Measurements from ENCODE around the gene ARPP19. TPM values are rescaled to one million over a fixed set of nuclear protein-coding genes. Genes with fewer than 3 reads are reported as not detected.

The ARPP19 gene
- total RNA-seq, 4 donors from 2014 or later = 141 to 201 (median 166) TPM

DNA sequence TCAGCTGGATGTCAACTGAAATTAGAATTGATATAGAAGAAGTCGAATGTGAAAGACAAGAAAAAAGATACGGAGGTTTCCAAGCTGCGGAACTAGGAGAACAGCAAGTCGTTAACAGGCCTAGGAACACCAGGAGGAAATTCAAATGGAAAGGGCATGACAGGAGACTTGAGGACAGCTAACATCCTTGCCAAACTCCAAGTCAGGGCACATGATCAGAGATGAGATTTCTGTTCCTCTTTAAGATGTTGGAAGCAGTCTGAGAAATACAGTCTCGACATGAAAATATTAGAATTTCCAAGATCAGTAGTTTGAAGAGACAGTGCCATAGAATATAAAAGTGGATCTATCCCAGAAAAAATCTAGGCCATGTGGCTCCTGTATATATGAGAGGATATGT is 45.2 kb downstream of the ARPP19 start:
- H3K4me1 ChIP-seq = peaks cover 5 to 39% (median 26%) of the 10 kb centered on the region in 4 donors
- H3K27me3 ChIP-seq = no peaks in the 10 kb centered on the region
- H3K9me3 ChIP-seq = no peaks in the 10 kb centered on the region
- intact Hi-C loops (cut with DNase I) = no loop called here
- TF ChIP-seq, protein P1, sequence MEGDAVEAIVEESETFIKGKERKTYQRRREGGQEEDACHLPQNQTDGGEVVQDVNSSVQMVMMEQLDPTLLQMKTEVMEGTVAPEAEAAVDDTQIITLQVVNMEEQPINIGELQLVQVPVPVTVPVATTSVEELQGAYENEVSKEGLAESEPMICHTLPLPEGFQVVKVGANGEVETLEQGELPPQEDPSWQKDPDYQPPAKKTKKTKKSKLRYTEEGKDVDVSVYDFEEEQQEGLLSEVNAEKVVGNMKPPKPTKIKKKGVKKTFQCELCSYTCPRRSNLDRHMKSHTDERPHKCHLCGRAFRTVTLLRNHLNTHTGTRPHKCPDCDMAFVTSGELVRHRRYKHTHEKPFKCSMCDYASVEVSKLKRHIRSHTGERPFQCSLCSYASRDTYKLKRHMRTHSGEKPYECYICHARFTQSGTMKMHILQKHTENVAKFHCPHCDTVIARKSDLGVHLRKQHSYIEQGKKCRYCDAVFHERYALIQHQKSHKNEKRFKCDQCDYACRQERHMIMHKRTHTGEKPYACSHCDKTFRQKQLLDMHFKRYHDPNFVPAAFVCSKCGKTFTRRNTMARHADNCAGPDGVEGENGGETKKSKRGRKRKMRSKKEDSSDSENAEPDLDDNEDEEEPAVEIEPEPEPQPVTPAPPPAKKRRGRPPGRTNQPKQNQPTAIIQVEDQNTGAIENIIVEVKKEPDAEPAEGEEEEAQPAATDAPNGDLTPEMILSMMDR (IDR thresholded peaks at IDR 0.05) = no peak
- TF ChIP-seq EP300 (IDR thresholded peaks at IDR 0.05) = no peak
- no peak for TF ChIP-seq POLR2AphosphoS5 (IDR thresholded peaks at IDR 0.05)
- TF ChIP-seq POLR2A (IDR thresholded peaks at IDR 0.05; ENCODE audit: low read depth) = no peak
- DNase-seq (ENCODE audit: extremely low spot score) = no peak
- H3K4me3 ChIP-seq = no peak overlapping the region
- WGBS = 71% methylated on average over 4 of the region's 5 CpGs
- no peaks in the 10 kb centered on the region for H3K36me3 ChIP-seq
- H3K27ac ChIP-seq (replicated peaks in 1 of 4) = no peak overlapping the region

DNA sequence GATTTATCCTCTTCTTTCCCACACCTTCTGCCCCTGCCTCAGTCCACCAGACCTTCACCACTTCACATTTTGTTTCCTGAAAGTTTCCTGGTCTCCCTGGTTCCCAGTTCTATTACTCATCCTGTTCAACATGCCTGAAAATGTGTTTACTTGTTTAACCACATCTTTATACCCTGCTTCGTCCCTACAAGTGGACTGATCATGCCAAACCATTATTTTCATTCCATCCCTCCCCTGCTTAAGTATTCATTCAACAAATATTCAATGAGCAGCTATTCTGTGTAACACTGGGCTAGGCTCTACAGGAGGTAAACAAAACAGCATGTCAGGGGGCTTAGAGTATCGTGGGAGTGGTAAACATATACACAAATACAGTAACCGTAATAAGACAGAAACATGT is 45.6 kb downstream of the ARPP19 start:
- WGBS = 50% methylated on average over 3 of the region's 3 CpGs
- Histone ChIP-seq H3K4me1 (peaks cover 5 to 37% (median 24%) of the 10 kb centered on the region in 4 donors), H3K36me3 (no peaks in the 10 kb centered on the region), H3K4me3 (no peak overlapping the region), H3K9me3 (no peaks in the 10 kb centered on the region), H3K27me3 (no peaks in the 10 kb centered on the region), H3K27ac (replicated peaks in 1 of 4) (no peak overlapping the region)
- intact Hi-C loops (cut with DNase I) = no loop called here
- DNase-seq (ENCODE audit: extremely low spot score) = no peak
- TF ChIP-seq EP300 (IDR thresholded peaks at IDR 0.05) (no peak), POLR2AphosphoS5 (IDR thresholded peaks at IDR 0.05) (no peak), POLR2A (IDR thresholded peaks at IDR 0.05; ENCODE audit: low read depth) (no peak)
- TF ChIP-seq, protein P1 (IDR thresholded peaks at IDR 0.05) = no peak

DNA sequence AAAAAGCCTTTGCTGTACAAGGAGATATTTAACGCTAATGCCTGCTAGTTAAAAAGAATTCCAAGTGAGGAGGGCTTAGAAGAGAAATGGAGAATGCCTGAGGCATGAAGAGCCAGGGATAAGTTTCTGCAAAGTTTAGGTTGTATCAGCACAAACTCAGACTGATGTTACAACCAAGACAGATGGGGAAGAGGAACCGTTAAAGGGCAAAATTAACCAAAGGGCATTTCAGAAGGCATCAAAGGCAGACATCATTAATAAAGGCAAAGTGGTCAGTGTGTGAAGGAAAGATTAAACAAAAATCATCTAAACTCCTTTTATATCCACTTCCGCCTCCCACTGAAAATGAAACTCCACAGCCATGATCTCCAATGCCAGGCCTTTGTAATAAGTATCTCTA is 47.1 kb downstream of the ARPP19 start:
- no peak for DNase-seq (ENCODE audit: extremely low spot score)
- Histone ChIP-seq H3K36me3 (no peaks in the 10 kb centered on the region), H3K9me3 (no peaks in the 10 kb centered on the region), H3K4me3 (no peak overlapping the region), H3K27ac (replicated peaks in 1 of 4) (no peak overlapping the region), H3K27me3 (no peaks in the 10 kb centered on the region), H3K4me1 (peaks cover 6 to 31% (median 16%) of the 10 kb centered on the region in 4 donors)
- 79% methylated on average over 3 of the region's 3 CpGs for WGBS
- TF ChIP-seq, protein P1 (IDR thresholded peaks at IDR 0.05) = no peak
- intact Hi-C loops (cut with DNase I) = no loop called here

DNA sequence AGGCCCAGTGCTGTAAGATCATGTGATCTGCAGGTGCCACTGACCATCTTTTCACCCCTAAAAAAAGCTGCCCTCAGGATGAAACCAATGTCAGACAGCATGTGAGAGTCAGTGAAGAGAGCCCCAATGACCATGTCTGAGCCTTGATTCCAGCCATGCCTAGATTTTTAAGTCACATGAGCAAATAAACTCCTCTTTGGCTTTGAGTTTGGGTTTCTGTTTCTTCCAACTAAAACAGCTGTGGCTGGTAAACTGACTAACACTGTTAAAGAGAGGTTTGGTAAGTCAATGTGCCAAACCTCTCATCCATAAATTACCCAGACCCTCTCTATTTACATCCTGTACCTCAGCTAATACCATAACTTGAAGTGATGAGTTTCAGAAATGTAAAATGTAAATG is 48.4 kb downstream of the ARPP19 start:
- intact Hi-C loops (cut with DNase I) = no loop called here

More for the DNA sequence above, 48.4 kb downstream of the ARPP19 start:
- Histone ChIP-seq H3K36me3 (no peaks in the 10 kb centered on the region), H3K4me1 (peaks cover 9 to 31% (median 17%) of the 10 kb centered on the region in 4 donors), H3K9me3 (no peaks in the 10 kb centered on the region), H3K27me3 (no peaks in the 10 kb centered on the region), H3K4me3 (no peak overlapping the region), H3K27ac (replicated peaks in 1 of 4) (no peak overlapping the region)
- TF ChIP-seq POLR2A (IDR thresholded peaks at IDR 0.05; ENCODE audit: low read depth) (no peak), EP300 (IDR thresholded peaks at IDR 0.05) (no peak), POLR2AphosphoS5 (IDR thresholded peaks at IDR 0.05) (no peak)
- TF ChIP-seq, protein P1 (IDR thresholded peaks at IDR 0.05) = no peak
- DNase-seq (ENCODE audit: extremely low spot score) = no peak
